HepG2 (cell line): ENCODE results near the gene C1orf159. TPM values are rescaled to one million over a fixed set of nuclear protein-coding genes. Genes with fewer than 3 reads are reported as not detected.

Experiments
- ARHGAP35 ChIP-seq: sonication (generic); formaldehyde crosslinking; IDR thresholded peaks from 2 replicates; pipeline ENCODE4 v1.9.0; 2022; ENCODE audit warnings: mild to moderate bottlenecking, inconsistent platforms, moderate library complexity, missing genetic modification reagents, borderline replicate concordance
- ATRX ChIP-seq: sonication (generic); formaldehyde crosslinking; IDR thresholded peaks from 2 replicates; pipeline ENCODE4 v1.4.0; 2020; ENCODE audit warnings: missing genetic modification reagents, borderline replicate concordance
- FIP1L1 ChIP-seq: fragments of 200-400 bp; formaldehyde crosslinking; IDR thresholded peaks from 2 replicates; pipeline ENCODE4 v1.6.1; 2018; ENCODE audit warnings: low read depth, mild to moderate bottlenecking, low read length, moderate library complexity, borderline replicate concordance; ENCODE audit not compliant: insufficient read depth
- GABPB1 ChIP-seq: IDR thresholded peaks from 2 replicates; pipeline ENCODE4 v1.6.1; 2016; ENCODE audit warnings: mild to moderate bottlenecking, missing genetic modification reagents, moderate library complexity, missing compliant biosample characterization
- HOXA3 ChIP-seq: sonication (generic); formaldehyde crosslinking; IDR thresholded peaks from 2 replicates; pipeline ENCODE4 v1.5.0; 2020; ENCODE audit warnings: missing genetic modification reagents
- NFE2L1 ChIP-seq: sonication (generic); formaldehyde crosslinking; IDR thresholded peaks from 2 replicates; pipeline ENCODE4 v1.4.0; 2020; ENCODE audit warnings: missing genetic modification reagents, mild to moderate bottlenecking, borderline replicate concordance
- PHF21A ChIP-seq: sonication (generic); formaldehyde crosslinking; IDR thresholded peaks from 2 replicates; pipeline ENCODE4 v1.5.0; 2020; ENCODE audit warnings: mild to moderate bottlenecking, missing genetic modification reagents
- RORA ChIP-seq: sonication (generic); formaldehyde crosslinking; IDR thresholded peaks from 2 replicates; pipeline ENCODE4 v1.5.0; 2020; ENCODE audit warnings: mild to moderate bottlenecking, missing genetic modification reagents, moderate library complexity
- SNAPC2 ChIP-seq: sonication (generic); formaldehyde crosslinking; IDR thresholded peaks from 2 replicates; pipeline ENCODE4 v1.8.1; 2022; ENCODE audit warnings: mild to moderate bottlenecking, missing genetic modification reagents
- SP2 ChIP-seq: sonication (generic); formaldehyde crosslinking; IDR thresholded peaks from 2 replicates; pipeline ENCODE4 v1.5.1; 2020; ENCODE audit warnings: mild to moderate bottlenecking, missing genetic modification reagents
- TMF1 ChIP-seq: sonication (generic); formaldehyde crosslinking; IDR thresholded peaks from 2 replicates; pipeline ENCODE4 v1.8.1; 2022; ENCODE audit warnings: low read depth, missing genetic modification reagents
- TOE1 ChIP-seq: sonication (generic); formaldehyde crosslinking; IDR thresholded peaks from 2 replicates; pipeline ENCODE4 v1.4.0; 2020; ENCODE audit warnings: mild to moderate bottlenecking, missing genetic modification reagents
- ZBTB26 ChIP-seq: IDR thresholded peaks from 2 replicates; pipeline ENCODE4 v1.6.1; 2016; ENCODE audit warnings: missing compliant biosample characterization, missing genetic modification reagents, borderline replicate concordance
- ZBTB44 ChIP-seq: sonication (generic); formaldehyde crosslinking; IDR thresholded peaks from 2 replicates; pipeline ENCODE4 v1.4.0; 2020; ENCODE audit warnings: missing genetic modification reagents
- ZNF205 ChIP-seq: IDR thresholded peaks from 2 replicates; pipeline ENCODE4 v1.6.1; 2018; ENCODE audit warnings: missing biosample characterization, missing genetic modification reagents
- ZNF264 ChIP-seq: sonication (generic); formaldehyde crosslinking; IDR thresholded peaks from 2 replicates; pipeline ENCODE4 v1.4.0; 2020; ENCODE audit warnings: missing genetic modification reagents
- ZNF687 ChIP-seq: sonication (generic); formaldehyde crosslinking; IDR thresholded peaks from 2 replicates; pipeline ENCODE4 v1.5.1; 2020; ENCODE audit warnings: mild to moderate bottlenecking, missing genetic modification reagents, moderate library complexity
- ZNF713 ChIP-seq: sonication (generic); formaldehyde crosslinking; IDR thresholded peaks from 2 replicates; pipeline ENCODE4 v1.4.0; 2020; ENCODE audit warnings: mild to moderate bottlenecking, missing genetic modification reagents
- ZNF746 ChIP-seq: sonication (generic); formaldehyde crosslinking; IDR thresholded peaks from 2 replicates; pipeline ENCODE4 v1.8.0; 2022; ENCODE audit warnings: mild to moderate bottlenecking, missing genetic modification reagents
- ZNF776 ChIP-seq: sonication (generic); formaldehyde crosslinking; IDR thresholded peaks from 2 replicates; pipeline ENCODE4 v1.4.0; 2020; ENCODE audit warnings: mild to moderate bottlenecking, missing genetic modification reagents
- ZSCAN20 ChIP-seq: sonication (generic); formaldehyde crosslinking; IDR thresholded peaks from 2 replicates; pipeline ENCODE4 v1.4.0; 2020; ENCODE audit warnings: missing genetic modification reagents, mild to moderate bottlenecking, borderline replicate concordance
- polyA plus RNA-seq, 8 experiments: library from polyadenylated mRNA; depleted of rRNA in 3 of 8; stranded (reverse) in 7 of 8; unstranded in 1 of 8; fragments of >200 nt; fragmentation: Illumina TruSeq in 4 of 8; extraction: Trizol in 4 of 8; gene quantifications; 2 replicates each; pipeline versions ENCODE4 v1.2.1 to v1.2.3, GENCODE V29; 2011 to 2016; ENCODE audit warnings: low read depth in 4 of 8, missing spikeins in 1 of 8, mixed read lengths in 1 of 8; ENCODE audit not compliant: insufficient read depth in 1 of 8
- total RNA-seq, 5 experiments: library from RNA; depleted of rRNA; stranded (reverse); fragments of >200 nt; fragmentation: Illumina TruSeq; extraction: Trizol; gene quantifications; 2 replicates each; pipeline ENCODE4 v1.2.3, GENCODE V29; 2016; ENCODE audit warnings: low read depth in 1 of 5

The C1orf159 gene
- total and polyA plus RNA-seq, 2 of the 13 experiments (the other 11 are each of a cell fraction or from before 2014, with no cell fraction given): 3.8 to 6.7 TPM

- TF ChIP-seq GABPB1 (CRISPR knock-in tag) (peak; percentile 65; the same call in 1 of the 2 replicates), ZBTB44 (CRISPR knock-in tag) (no peak), ZNF264 (CRISPR knock-in tag) (no peak), ARHGAP35 (no peak), TMF1 (CRISPR knock-in tag) (no peak), ATRX (CRISPR knock-in tag) (no peak), SNAPC2 (no peak), ZNF776 (CRISPR knock-in tag) (0 out of 2 replicates have a peak, but pooled peaks have one; percentile 28), FIP1L1 (no peak), NFE2L1 (CRISPR knock-in tag) (no peak), HOXA3 (CRISPR knock-in tag) (peak; percentile 59; the same call in 1 of the 2 replicates), PHF21A (CRISPR knock-in tag) (no peak), RORA (CRISPR knock-in tag) (no peak), ZSCAN20 (CRISPR knock-in tag) (no peak), ZNF746 (CRISPR knock-in tag) (no peak), ZNF687 (CRISPR knock-in tag) (peak; percentile 77), ZNF713 (CRISPR knock-in tag) (no peak), ZBTB26 (CRISPR knock-in tag) (no peak), SP2 (CRISPR knock-in tag) (no peak), ZNF205 (CRISPR knock-in tag) (no peak), TOE1 (CRISPR knock-in tag) (no peak)
Measured at GRCh38 chr1:1157914-1158710, 42.2 kb upstream of the C1orf159 start (continued).
